NCI-H748 (cell line): ENCODE measurements around the gene RTN4RL2.

Experiments used
- DNase-seq: peaks from one replicate; lab custom pipeline; 2025; ENCODE audit not compliant: unreplicated experiment; lab: John Stamatoyannopoulos, UW

Gene RTN4RL2

GRCh38 chr11:57523419-57523818 is 63.1 kb downstream of the RTN4RL2 start:
- no peak for DNase-seq
